Measurements from ENCODE around the gene TRAP1.

DNA sequence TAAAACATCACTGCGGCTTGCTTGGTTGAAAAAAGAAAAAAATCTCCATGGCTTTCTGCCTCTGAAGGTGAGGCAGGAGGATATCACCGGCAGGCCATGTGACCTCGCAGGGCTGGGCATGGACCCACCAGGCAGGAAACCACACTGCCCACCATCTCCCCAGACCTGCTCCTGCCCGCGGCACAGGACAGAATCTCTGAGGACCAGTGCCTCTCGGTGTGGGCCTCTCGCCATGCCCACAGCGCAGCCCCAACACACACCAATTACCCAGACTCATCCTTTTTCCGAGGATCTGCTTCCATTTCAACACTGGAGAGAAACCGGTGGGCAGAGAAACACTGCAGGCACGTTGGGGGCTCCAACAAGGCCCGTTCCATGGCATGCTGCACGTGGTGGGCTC lies 46.6 kb downstream of the TRAP1 start:
- no peak for TF ChIP-seq POLR2A (IDR thresholded peaks at IDR 0.05)
- TF ChIP-seq, protein P1, sequence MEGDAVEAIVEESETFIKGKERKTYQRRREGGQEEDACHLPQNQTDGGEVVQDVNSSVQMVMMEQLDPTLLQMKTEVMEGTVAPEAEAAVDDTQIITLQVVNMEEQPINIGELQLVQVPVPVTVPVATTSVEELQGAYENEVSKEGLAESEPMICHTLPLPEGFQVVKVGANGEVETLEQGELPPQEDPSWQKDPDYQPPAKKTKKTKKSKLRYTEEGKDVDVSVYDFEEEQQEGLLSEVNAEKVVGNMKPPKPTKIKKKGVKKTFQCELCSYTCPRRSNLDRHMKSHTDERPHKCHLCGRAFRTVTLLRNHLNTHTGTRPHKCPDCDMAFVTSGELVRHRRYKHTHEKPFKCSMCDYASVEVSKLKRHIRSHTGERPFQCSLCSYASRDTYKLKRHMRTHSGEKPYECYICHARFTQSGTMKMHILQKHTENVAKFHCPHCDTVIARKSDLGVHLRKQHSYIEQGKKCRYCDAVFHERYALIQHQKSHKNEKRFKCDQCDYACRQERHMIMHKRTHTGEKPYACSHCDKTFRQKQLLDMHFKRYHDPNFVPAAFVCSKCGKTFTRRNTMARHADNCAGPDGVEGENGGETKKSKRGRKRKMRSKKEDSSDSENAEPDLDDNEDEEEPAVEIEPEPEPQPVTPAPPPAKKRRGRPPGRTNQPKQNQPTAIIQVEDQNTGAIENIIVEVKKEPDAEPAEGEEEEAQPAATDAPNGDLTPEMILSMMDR (IDR thresholded peaks at IDR 0.05), result no peak
